GM19099 (cell line): ENCODE results near the gene AP5Z1.

Experiments
- POLR2A ChIP-seq: IDR thresholded peaks from 3 replicates; pipeline ENCODE4 v1.6.1; 2011; ENCODE audit warnings: low read depth; ENCODE audit not compliant: insufficient read length; ENCODE audit errors: extremely low read depth

The AP5Z1 gene

DNA sequence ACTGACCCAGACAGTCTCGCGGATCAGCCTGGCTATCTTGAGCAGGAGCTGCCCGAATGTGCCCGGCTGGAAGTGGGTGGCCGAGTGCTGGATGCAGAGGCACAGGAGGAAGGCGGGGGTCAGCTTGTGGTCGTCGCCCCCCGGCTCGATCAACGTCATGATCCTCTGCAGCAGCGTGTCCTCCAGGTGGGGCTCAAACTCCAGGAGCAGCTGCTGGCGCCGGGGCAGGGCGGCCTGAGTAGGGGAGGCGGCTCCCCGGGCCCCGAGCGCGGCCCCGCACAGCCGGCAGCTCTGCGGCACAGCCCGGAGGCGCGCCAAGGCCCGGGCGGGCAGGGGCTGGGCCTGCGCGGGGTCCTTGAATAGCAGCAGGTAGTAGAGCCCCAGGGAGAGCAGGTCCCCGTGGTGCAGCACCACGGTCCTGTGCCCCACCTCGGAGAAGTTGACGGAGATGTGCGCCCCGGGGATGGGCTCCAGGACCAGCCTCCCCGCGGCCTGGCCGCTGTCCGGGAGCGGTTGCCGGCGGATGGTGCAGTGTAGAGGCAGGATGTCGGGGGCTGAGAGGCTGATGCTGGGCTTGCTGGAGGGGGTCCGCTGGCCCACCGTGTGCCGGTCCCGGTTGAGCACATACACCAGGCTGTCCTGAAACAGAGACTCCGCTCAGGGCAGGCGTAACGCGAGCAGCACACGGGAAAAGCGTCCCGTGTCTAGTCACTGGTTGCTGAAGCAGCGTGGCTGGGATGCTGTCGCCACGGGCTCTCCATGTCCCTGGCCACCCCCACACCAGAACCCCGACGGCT lies 59.4 kb downstream of the AP5Z1 start:
- TF ChIP-seq POLR2A: no peak

DNA sequence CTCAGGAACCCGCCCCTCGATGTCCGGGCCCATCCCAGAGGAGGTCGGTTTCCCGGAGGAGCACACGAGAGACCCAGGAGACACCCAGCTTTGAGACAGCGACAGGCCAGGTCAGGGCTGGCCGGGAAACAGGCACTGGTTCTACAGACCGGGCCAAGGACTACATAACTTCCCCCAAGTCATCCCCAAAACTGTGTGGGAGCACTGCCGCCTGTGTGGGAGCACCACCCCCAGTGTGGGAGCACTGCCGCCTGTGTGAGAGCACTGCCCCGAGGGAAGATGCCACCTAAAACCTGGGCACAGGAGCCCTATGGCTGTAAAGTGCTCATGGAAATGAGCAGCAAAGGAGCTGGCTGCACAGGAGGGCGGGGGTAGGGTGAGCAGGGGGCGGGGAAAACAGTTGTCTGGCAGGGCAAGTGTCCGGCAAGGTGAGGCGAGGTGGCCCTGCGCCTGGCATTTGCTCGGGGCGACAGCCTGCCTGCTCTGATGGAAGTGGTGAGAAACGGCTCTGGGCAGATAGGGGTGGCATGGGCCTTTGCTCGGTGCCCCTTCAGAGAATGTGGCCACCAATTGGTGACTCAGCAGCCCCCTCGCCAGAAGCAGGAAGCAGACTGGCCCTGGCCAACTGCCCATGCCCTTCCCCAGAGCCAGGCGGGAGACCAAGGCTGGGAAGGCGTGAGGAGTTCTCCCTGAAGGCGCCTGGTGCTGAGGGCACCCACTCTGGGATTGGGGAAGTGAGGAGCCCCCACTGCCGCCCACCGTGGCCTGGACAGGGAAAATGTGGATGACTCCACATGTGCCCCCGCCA lies 60.2 kb downstream of the AP5Z1 start:
- TF ChIP-seq POLR2A: no peak

DNA sequence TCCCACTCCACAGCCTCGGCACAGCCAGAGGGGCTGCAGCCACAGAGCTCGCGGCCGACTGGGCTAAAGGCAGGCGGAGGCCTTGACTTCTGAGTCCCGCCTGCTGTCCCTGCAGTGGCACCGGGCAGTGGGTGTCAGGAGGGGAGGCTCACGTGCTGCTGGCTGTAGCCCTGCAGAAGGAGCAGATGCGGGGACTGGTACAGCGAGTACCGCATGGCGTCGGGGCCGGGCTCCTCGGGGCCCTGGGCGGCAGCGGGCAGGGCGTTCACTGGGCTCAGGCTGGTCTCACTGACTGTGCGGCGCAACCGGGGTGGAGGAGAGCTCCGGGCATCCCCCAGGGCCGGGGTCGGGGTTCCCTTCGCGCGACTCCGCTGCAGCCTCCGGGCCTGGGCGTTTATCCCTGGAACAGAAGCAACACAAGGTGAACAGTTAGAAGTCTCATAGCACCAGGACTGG lies 60.8 kb downstream of the AP5Z1 start:
- TF ChIP-seq POLR2A: no peak

DNA sequence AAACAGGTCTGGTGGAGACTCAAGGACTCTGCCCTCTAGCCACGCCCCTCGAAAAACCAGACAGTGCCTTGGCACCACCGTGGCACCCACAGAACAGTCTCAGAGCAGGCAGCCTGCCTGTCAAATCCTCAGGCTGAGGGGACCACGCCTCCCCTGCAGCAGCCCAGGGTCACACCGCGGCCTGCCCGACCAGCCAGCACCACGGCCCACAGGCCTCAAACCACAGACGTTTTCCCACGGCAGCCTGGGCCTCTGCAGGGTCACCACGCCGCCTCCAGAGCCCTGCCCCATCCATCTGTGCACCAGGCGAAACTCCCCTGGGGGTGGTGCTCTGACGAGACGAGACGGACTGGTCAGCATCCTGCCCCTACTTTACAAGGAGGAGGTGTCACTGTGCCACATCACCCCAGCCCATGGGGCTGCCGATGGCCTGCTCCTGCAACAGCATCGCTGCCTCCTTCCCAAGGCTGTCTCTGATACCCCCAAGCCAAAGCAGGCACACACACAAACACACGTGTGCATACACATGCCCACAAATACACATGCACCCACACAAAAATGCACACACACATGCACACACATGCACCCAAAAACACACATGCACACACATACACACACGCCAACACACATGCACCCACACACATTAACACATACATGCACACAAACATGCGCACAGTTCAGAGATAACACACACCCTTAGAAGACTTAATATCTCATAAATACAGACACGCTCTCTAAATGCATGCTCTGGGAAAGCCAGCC lies 61.8 kb downstream of the AP5Z1 start:
- TF ChIP-seq POLR2A: no peak

DNA sequence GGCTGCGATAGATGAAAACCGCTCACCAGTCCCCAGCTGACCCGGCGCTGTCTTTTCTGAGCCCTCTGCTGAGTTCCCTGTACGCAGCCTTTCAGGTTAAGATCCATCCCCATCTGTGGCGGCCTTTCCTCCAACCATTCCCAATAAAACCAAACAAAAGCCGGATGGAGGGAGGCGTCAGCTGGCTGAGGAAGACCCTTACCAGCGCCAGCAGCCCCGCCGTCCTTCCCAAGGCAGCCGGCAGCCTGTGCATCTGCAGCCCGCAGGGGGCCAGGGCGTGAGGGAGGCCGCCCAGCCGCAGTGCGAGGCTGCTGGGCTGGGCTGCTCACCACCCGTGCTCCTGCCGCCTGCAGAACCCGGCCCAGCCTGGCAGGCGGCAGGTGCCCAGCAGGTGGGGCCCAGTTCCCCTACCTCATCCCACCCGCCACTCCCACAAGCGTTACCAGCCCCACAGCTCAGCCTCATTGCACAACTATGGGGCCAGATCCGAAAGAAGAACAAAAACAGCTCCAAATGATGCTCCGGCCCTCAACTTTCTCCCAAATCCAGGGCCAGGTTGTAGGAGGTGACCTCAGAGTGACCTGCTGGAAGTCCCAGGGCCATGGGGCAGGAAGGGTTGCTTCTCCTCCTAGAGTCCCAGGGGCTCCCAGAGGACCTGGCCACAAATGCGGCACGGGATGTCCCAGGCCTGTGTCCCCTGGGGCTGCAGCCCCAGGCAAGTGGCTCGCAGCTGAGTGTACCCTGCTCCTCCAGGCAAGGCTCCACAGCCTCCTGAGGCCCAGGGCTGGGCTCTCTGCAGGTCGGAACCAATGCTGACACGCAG lies 62.6 kb downstream of the AP5Z1 start:
- no peak for TF ChIP-seq POLR2A

DNA sequence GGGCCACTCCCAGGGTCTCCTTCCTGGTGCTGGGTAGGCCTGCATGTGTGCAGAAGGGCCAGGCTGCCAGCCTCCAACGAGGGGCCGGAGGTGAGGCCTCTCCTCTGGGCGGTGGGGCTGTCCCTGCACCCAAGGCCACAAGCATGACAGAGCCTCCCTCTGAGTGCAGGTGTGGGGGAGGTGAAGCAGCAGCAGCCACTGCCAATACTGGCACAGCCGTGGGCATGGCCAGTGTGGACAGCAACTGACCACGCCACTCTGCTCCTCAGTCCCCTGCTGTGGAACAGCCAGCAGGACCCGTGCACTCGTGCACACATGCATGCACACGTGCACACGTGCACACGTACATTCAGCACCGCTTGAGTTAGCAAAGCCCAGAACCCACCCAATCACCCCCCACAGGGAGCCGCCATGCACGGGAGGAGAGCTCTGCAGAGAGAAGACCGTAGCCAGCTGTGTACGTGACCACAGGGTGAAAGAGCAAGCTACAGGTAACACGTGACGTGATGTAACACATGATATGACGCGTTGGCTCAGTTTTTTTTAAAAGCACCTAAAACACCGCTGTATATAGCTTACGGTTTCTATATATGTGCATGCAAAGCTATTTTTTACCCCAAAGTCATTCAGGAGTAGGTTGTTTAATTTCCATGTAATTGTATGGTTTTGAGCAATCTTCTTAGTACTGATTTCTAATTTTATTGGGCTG lies 63.4 kb downstream of the AP5Z1 start:
- no peak for TF ChIP-seq POLR2A

DNA sequence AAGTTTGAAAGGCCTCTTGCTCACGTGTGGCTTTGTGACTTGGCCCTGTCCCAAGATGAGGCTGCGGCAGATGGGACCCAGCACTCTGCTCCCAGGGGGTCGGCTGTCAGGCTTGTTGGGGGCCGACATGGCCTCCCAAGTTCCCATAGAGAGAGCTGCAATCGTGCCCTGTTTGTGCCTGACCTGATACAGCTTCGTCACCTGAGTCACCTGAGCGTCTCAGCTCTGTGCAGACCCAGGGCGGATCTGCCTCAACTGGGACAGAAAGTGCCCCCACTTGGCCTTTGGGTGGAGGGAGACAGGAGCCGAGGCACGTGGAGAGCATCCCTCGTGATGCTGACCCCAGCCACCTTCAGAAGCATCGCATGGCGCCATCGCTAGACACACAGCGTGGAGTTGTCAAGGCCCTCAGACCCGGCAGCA lies 64.7 kb downstream of the AP5Z1 start:
- no peak for TF ChIP-seq POLR2A
